ENCODE data around the gene LCTL. TPM values are rescaled to one million over a fixed set of nuclear protein-coding genes. Genes with fewer than 3 reads are reported as not detected.

LCTL gene
- total RNA-seq, 1 experiment from 2014 or later = not detected

- DNase-seq (ENCODE audit: low read depth, low spot score) (no peak), ATAC-seq (no peak)
- no peak overlapping the region for H3K9ac ChIP-seq (ENCODE audit: low read length)
- H3K79me2 ChIP-seq (ENCODE audit: insufficient read depth, low read length) = no peaks in the 10 kb centered on the region
- no peak overlapping the region for H3K4me2 ChIP-seq (ENCODE audit: low read length)
- TF ChIP-seq EGR1 (IDR thresholded peaks at IDR 0.05; ENCODE audit: low read depth) (no peak), SP1 (IDR thresholded peaks at IDR 0.05; ENCODE audit: low read depth) (no peak), CBX3 (IDR thresholded peaks at IDR 0.05; ENCODE audit: low read depth) (no peak), ZNF274 (IDR thresholded peaks at IDR 0.05; ENCODE audit: low read depth, low read length) (no peak), ATF3 (IDR thresholded peaks at IDR 0.05) (no peak), ZBTB33 (IDR thresholded peaks at IDR 0.05; ENCODE audit: extremely low read depth, insufficient replicate concordance, low read length) (no peak), TCF7L2 (IDR thresholded peaks at IDR 0.05; ENCODE audit: borderline replicate concordance, extremely low read depth, insufficient read depth, insufficient read length) (no peak)
- TF ChIP-seq, protein P1, sequence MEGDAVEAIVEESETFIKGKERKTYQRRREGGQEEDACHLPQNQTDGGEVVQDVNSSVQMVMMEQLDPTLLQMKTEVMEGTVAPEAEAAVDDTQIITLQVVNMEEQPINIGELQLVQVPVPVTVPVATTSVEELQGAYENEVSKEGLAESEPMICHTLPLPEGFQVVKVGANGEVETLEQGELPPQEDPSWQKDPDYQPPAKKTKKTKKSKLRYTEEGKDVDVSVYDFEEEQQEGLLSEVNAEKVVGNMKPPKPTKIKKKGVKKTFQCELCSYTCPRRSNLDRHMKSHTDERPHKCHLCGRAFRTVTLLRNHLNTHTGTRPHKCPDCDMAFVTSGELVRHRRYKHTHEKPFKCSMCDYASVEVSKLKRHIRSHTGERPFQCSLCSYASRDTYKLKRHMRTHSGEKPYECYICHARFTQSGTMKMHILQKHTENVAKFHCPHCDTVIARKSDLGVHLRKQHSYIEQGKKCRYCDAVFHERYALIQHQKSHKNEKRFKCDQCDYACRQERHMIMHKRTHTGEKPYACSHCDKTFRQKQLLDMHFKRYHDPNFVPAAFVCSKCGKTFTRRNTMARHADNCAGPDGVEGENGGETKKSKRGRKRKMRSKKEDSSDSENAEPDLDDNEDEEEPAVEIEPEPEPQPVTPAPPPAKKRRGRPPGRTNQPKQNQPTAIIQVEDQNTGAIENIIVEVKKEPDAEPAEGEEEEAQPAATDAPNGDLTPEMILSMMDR (IDR thresholded peaks at IDR 0.05 in 2 of 3, conservative IDR thresholded peaks at IDR 0.05 in 1 of 3; ENCODE audit: borderline replicate concordance in 1 of 3, insufficient read depth in 1 of 3, low read depth in 2 of 3, low read length in 2 of 3) = no peak
- TF ChIP-seq, protein P2, sequence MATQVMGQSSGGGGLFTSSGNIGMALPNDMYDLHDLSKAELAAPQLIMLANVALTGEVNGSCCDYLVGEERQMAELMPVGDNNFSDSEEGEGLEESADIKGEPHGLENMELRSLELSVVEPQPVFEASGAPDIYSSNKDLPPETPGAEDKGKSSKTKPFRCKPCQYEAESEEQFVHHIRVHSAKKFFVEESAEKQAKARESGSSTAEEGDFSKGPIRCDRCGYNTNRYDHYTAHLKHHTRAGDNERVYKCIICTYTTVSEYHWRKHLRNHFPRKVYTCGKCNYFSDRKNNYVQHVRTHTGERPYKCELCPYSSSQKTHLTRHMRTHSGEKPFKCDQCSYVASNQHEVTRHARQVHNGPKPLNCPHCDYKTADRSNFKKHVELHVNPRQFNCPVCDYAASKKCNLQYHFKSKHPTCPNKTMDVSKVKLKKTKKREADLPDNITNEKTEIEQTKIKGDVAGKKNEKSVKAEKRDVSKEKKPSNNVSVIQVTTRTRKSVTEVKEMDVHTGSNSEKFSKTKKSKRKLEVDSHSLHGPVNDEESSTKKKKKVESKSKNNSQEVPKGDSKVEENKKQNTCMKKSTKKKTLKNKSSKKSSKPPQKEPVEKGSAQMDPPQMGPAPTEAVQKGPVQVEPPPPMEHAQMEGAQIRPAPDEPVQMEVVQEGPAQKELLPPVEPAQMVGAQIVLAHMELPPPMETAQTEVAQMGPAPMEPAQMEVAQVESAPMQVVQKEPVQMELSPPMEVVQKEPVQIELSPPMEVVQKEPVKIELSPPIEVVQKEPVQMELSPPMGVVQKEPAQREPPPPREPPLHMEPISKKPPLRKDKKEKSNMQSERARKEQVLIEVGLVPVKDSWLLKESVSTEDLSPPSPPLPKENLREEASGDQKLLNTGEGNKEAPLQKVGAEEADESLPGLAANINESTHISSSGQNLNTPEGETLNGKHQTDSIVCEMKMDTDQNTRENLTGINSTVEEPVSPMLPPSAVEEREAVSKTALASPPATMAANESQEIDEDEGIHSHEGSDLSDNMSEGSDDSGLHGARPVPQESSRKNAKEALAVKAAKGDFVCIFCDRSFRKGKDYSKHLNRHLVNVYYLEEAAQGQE (IDR thresholded peaks at IDR 0.05; ENCODE audit: low read depth) = no peak
- ChIA-PET POLR2A (no interaction called here), RAD21 (ENCODE audit: low non-redundant PET in 1 of 2, low total read pairs in 2 of 2, uncharacterized antibody in 2 of 2, unreplicated experiment in 2 of 2) (no interaction called here), CTCF (interaction anchor here (1.2 kb wide), 1 partner anchor 260 kb away, joined by 4 read pairs; no protein-coding TSS in a partner anchor)
- H3K27me3 ChIP-seq (ENCODE audit: insufficient read depth, low read length) = no peaks in the 10 kb centered on the region
- no peaks in the 10 kb centered on the region for H3K9me3 ChIP-seq (ENCODE audit: control insufficient read depth in 1 of 2, insufficient read depth in 1 of 2, low read depth in 1 of 2, low read length in 2 of 2)
- no peaks in the 10 kb centered on the region for H3K36me3 ChIP-seq (ENCODE audit: control insufficient read depth in 1 of 2, insufficient read depth in 2 of 2, low read length in 2 of 2)
- H2AFZ ChIP-seq (ENCODE audit: low read depth, low read length, poor library complexity, severe bottlenecking) = no peak overlapping the region
- H3K4me3 ChIP-seq (replicated peaks in 1 of 2; ENCODE audit: low read depth in 1 of 2, low read length in 2 of 2) = no peak overlapping the region
- H4K20me1 ChIP-seq (ENCODE audit: insufficient read depth) = no peaks in the 10 kb centered on the region
- H3K9me2 ChIP-seq (ENCODE audit: insufficient read depth) = no peaks in the 10 kb centered on the region
- intact Hi-C loops (cut with micrococcal nuclease) = no loop called here
- BruUV-seq (replicated peaks) = no TSS peak
- H3K27ac ChIP-seq (ENCODE audit: low read depth, low read length) = no peak overlapping the region
- peaks cover 0 to 10% of the 10 kb centered on the region in 2 experiments; a peak in 2 of 4 replicates for H3K4me1 ChIP-seq (ENCODE audit: control insufficient read depth in 1 of 2, insufficient read depth in 2 of 2, low read length in 2 of 2)
These were observed 25.6 kb upstream of the LCTL start for GRCh38 chr15:66591322-66591862.
